AG08396 (cell line): ENCODE data around the gene GPR132.
"Not testable (repeated sequence)": the region's sequence is repeated elsewhere in the genome, so short reads cannot be mapped to it uniquely, and the experiment has no call there.

ENCODE experiments used
- DNase-seq: peaks from one replicate; pipeline ENCODE4 v3.0.0; 2012; ENCODE audit warnings: low spot score, mixed read lengths

The GPR132 gene

DNA sequence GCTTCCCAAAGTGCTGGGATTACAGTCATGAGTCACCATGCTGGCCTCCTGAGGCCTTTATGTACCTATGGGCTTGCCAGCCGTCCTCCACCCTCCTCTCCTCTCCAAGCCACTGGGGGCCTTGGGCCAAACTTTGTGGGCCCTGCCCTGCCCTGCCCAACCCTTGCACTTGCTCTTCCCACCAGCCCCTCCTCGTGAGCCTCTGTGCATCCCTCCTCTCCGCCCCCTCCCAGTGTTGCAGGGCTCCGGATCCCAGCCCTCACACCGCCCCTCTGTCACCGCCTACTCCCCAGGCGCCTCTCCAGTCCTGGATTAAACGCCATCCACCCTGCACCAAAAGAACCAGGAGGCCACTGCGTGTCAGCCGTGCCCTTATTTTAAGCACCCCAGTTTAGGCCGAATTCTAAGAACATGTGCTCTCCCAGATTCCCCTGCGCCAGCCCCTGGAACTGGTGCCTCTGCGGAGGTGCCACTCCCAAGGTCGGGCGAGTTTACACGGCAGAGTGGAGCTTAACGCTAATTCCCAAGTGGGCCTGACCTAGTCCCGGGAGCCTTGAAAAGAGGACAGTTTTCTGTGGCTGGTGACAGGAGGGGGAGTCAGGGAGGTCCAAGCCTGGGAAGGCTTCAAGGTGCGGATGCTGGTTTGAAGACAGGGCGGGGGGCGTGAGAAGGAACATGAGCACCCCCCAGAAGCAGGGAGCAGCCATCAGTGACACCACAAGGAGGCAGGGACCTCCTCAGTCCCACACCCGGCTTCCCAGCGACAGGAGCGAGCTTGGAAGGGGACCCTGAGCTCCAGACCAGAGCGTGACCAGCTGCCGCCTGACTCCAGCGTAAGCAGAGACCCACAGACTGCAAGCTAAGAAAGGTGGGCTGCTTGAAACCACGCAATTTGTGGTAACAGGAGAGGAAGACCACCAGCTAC lies 23.1 kb downstream of the GPR132 start:
- DNase-seq: no peak

DNA sequence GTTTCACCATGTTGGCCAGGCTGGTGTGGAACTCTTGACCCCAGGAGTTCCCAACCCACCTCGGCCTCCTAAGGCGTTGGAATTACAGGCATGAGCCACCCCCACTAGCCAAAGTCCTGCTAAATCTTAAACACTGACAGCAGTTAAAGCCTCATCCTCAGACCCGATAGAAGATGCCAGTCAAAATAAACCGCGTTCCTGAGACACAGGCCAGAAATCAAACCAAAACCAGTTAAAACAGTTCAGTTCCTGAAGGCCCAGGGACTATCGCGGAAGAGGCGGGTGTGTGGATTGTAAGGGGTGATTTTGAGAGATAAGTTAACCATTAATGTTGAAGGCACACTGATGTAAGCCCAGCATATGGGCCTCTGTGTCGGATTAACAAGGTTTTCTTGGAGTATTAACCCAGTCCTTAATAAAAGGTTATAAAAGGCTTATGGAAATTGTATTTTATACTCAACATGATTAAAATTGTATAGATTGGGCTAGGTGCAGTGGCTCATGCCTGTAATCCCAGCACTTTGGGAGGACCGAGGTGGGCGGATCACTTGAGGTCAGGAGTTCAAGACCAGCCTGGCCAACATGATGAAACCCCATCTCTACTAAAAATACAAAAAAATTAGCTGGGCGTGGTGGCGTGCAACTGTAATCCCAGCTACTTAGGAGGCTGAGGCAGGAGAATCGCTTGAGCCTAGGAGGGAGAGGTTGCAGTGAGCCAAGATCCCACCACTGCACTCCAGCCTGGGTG lies 25.6 kb downstream of the GPR132 start:
- DNase-seq: no peak

DNA sequence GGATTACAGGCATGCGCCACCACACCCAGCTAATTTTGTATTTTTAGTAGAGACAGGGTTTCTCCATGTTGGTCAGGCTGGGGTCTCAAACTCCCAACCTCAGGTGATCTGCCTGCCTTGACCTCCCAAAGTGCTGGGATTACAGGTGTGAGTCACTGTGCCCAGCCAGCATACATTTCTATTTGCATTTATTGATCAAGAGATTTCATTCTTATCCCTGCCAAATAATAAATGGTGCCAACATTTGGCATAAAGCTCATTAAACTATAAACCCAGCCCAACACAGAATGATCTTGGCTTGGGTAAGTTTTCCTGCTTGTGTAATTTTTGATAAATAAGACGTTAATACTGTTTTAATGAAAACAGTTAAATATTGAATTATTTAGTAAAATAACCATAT lies 29.6 kb downstream of the GPR132 start:
- not testable (repeated sequence) for DNase-seq

DNA sequence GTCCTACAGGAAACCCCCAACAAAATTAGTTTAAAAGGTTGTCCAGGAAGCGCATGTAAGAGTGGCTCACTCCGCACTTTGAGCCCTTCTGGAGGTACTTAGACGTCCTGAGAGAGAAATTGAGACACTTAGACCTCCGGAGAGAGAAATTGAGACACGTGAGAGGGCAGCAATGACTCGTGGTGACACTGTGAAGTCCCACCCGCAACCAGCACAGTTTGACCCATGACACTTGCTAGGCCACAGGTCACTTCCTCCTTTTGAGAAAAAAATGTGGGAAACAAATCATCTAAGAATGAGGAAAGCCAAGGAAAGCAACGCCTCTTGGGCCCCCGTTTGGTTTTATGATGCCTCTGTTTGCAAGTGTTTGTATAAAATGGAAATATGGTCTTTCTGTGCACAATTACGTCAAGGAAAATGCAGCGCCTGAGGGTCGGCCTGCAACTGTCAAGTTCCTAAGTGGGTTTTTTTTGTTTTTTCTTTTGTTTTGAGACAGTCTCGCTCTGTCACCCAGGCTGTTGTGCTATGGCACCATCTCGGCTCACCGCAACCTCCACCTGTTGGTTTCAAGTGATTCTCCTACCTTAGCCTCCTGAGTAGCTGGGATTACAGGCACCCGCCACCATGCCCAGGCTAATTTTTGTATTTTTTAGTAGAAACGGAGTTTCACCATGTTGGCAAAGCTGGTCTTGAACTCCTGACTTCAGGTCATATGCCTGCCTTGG lies 30.8 kb downstream of the GPR132 start:
- DNase-seq: no peak

DNA sequence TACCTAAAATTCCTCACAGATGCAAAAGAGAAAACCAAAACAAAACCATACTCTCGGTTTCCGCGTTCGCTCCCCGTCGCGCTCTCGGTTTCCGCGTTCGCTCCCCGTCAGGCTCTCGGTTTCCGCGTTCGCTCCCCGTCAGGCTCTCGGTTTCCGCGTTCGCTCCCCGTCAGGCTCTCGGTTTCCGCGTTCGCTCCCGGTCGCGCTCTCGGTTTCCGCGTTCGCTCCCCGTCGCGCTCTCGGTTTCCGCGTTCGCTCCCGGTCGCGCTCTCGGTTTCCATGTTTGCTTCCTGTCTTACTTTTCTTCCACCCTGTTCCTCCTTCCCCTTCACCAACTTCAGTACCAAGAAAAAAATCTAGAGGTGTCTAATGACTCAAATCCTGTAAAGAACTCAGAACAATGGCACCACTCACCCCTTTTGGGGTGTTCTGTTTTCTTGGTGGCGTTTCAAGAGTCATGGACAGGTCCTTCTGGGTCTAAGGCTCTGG lies 31.8 kb downstream of the GPR132 start:
- not testable (repeated sequence) for DNase-seq

DNA sequence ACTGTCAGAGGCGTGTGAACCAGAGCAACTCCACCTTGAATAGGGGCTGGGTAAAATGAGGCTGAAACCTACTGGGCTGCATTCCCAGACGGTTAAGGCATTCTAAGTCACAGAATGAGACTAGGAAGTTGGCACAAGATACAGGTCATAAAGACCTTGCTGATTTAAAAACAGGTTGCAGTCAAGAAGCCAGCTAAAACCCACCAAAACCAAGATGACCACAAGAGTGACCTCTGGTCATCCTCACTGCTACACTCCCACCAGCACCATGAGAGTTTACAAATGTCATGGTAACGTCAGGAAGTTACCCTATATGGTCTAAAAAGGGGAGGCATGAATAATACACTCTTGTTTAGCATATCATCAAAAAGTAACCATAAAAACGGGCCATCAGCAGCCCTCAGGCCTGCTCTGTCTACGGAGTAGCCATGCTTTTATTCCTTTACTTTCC lies 32.8 kb downstream of the GPR132 start:
- DNase-seq: not testable (repeated sequence)

DNA sequence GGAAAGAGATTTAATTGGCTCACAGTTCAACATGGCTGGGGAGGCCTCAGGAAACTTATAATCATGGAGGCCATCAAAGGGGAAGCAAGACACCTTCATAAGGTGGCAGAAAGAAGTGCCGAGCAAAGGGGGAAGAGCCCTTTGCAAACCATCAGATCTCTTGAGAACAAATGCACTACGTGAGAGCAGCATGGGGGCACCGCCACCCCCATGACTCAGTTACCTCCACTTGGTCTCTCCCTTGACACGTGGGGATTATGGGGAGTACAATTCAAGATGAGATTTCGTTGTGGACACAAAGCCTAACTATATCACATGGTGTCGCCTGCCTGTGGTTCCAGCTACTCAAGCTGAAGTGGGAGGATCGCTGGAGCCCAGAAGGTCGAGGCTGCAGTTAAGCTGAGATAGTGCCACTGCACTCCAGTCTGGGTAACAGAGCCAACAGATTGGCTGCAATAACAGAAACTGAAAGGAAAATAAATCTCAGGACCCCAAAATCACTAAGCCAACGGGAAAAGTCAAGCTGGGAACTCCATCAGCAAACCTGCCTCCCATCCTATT lies 34.3 kb downstream of the GPR132 start:
- no peak for DNase-seq

DNA sequence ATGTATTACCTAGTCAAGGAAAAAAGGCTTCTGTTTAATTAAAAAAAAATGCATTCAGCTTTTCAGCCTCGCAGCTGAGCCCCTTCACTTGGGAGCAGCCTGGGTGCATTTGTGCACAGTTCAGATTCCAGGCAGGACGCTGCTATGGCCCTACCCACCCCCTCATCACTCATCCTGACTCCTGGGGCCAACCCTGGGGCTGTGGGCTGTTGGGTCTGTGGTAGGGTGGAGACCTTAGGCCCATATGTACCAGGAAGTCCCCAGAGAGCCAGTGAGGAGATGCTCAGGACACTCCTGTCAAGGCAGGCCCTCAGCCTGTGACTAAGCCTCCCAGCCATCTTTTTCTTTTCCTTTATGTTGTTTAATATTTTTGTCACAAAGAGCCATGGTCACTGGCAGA lies 35.0 kb downstream of the GPR132 start:
- no peak for DNase-seq

DNA sequence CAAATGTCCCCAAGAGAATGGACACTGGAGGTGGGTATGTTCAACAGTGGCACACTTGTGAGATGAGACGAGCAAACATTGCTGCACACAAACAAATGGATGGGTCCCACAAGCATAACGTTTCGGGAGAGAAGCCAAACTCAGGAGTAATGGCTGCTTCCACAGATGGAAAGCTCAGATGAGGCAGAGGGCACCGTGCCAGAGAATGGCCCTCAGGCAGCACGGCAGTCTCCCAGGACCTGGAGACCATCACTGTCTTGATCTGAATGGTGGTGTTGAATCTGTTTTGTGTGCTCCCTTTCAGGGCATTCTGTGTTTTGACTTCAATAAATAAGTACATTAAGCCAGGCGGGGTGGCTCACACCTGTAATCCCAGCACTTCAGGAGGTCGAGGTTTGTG lies 35.8 kb downstream of the GPR132 start:
- no peak for DNase-seq

DNA sequence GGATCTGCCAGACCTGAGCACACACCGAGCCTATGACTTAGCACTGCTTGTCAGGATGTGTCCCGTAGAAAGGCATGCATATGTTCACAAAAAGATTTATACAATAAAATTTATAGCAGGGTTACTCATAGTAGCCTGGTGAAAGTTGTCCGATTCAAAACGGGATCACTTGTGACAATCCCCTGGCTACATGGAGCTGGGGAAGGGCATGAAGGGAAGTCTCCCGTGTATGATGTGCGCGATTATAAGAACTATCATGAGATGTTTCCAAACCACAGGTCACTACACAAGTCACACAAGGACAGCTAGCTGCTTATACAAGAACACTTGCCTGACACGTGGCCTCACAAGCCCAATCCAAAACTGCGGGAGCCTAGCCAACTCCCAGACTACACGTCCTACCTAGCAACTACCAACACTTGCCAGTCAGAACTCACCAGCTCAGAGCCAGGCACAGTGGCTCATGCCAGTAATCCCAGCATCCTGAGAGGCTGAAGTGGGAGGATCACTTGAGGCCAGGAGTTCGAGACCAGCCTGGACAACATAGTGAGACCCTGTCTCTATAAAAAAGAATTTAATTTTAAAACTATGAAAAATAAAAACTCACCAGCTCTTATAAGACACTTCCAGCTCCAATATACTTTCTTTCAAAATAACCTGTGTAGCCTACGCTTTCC lies 36.8 kb downstream of the GPR132 start:
- no peak for DNase-seq

DNA sequence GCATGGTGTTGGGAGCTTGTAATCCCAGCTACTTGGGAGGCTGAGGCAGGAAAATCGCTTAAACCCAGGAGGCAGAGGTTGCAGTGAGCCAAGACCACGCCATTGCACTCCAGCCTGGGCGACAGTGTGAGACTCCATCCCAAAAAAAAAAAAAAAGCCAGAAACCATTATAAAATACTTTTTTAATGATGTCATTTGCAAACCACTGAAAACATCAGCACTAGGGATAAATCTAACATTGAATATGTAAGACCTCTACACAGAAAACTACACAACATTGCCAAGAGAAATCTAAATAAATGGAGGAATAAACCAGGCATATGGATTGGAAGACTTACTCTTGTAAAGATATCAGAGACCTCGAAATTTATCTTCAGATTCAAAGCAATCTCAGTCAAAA lies 37.5 kb downstream of the GPR132 start:
- DNase-seq: not testable (repeated sequence)

DNA sequence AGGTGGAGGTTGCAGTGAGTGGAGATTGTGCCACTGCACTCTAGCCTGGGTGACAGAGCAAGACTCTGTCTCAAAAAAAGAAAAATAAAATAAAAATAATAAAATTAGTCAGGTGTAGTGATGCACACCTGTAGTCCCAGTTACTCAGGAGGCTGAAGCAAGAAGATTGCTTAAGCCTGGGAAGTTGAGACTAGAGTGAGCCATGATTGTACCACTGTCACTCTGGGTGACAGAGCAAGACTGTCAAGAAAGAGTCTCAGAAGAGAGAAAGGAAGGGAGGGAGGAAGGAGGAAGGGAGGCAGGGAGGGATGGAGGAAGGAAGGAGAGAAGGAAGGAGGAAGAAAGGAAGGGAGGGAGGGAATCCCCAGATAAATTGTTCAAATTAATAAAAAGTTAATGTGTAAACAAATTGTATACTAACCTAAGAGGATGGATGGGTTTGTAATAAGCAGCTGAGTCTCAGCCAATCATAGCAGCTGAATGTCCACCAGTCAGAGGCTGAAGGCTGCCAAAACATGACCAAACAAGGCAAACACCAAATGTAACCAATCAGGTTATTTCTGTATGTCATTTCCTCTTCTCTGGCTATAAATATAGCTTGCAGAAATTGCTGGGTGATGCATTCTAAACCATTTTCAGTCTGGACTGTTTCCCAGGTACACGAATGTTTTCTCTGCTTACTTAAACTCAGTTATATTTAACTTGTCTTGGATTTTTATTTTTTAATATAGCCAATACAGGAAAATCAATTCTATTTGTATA lies 38.2 kb downstream of the GPR132 start:
- DNase-seq: peak; percentile 67

DNA sequence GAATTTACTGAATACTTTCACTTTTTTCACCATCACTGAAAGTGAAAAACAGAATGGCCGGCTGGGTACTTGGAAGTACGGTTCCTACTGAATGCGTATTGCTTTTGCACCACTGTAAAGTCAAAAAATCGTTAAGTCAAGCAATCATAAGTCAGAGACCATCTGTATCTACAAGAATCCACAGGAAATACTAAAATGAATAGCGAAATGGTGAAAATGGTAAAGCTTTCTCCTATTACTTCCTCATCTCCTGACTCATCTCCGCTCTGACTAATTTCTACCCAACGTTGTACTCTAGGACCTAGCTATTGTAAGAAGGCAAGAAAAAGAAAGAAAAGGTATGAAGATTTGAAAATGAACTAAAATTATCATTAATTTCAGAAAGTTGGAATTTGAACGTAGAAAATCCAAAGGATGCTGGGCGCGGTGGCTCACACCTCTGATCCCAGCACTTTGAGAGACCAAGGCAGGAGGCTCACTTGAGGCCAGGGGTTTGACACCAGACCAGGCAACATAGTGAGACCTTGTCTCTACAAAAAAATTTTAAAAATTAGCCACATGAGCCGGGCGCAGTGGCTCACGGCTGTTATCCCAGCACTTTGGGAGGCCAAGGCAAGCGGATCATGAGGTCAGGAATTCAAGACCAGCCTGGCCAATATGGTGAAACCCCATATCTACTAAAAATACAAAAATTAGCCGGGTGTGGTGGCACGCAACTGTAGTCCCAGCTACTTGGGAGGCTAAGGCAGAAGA lies 39.0 kb downstream of the GPR132 start:
- DNase-seq: no peak

DNA sequence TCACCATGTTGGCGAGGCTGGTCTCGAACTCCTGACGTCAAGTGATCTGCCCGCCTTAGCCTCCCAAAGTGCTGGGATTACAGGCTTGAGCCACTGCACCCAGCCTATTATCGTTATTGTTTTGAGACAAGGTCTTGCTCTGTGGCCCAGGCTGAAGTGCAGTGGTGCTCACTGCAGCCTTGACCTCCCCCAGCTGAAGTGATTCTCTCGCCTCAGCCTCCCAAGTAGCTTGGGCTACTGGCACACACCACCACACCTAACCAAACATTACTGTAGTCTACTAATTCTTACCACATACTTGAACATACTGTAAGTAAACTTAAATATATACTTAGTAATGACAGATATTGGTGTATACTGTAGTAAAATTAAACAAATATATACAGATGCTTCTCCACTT lies 39.8 kb downstream of the GPR132 start:
- no peak for DNase-seq

DNA sequence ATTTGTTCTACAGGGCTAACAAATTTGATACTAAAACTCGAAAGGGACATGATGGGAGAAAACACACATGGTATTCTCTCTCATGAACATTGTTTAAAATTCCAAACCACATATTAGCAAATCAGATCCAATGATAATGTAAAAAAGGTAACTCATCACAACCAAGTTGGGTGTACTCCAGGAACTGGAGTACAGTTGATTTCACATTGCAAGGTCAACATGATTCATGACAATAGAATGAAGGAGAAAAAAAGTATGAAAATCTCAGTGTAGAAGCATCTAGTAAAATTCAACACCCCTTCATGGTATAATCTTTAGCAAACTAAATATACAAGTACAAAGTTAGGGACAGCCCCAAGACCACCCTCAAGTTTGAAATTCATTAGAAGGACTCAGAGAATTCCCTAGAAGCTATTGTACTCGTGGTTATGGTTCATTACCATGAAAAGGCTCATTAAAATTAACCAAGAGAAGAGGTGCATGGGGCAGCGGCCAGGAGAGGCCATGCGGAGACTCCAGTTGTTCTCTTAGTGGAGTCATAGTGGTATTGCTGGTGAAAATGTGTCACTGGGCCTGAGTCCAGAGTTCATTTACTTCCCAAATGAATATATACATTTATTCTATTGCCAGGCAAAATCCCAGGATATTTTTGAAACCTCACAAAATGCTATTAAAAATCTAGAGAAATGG lies 41.3 kb downstream of the GPR132 start:
- DNase-seq: peak; percentile 43

DNA sequence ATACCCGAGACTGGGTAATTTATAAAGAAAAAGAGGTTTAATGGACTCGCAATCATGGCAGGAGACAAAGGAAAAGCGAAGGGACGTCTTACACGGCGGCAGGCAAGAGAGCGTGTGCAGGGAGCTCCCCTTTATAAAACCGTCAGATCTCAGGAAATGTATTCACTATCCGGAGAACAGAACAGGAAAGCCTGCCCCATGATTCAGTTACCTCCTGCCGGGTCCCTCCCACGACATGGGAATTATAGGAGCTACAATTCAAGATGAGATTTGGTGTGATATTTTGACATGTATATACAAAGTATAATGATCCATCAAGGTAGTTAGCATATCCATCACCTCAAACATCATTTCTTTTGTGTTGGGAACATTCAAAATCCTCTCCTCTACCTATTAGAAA lies 42.1 kb downstream of the GPR132 start:
- DNase-seq: no peak

DNA sequence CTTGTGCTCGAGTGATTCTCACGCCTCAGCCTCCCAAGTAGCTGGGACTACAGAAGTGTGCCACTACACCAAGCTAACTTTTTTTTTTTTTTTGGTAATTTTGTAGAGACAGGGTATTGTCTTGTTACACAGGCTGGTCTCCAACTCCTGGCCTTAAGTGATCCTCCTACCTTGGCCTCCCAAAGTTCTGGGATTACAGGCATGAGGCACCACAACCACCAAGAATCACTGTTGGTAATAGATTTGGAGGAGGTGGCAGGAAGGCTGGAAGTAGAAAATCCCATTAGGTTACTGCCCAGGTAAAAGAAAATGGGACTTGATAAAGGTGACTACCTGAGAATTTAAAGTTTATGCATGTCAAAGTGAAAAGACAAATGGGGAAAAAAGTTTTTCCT lies 43.0 kb downstream of the GPR132 start:
- DNase-seq: no peak

DNA sequence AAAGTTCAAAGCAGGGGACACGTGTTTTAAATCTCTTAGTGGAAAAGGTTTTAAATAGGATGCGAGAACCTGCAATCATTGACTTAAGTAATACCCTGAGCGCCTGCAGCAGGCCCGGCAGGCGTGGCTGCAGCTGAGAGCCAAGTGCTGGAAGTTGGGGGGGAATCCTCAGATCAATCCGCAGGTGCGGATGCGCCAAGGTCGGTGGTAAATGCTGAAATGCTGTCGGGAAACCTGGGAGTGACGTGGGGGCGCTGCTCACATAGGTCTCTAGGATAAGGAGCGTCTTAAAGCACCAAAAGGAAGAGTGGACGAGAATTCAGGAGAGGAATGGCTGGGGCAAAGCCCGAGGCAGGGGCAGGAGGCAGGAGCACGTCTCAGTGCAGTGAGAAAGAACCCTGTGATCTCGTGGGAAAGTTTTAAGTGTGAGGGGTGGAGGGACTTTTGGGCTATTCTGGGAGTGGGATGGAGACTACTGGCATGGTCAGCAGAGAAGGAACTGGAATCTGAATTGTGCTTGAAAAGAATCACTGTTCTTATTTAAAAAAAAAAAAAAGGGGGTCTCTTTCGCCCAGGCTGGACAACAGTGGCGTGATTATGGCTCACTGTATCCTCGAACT lies 43.5 kb downstream of the GPR132 start:
- DNase-seq: peak; percentile 36
